ENCODE measurements around the gene E2F4. TPM values are rescaled to one million over a fixed set of nuclear protein-coding genes. Genes with fewer than 3 reads are reported as not detected.
A peak's percentile ranks its signal among the peaks of the same experiment; 100 is the strongest.

Gene E2F4
- total and polyA plus RNA-seq, 2 experiments from 2014 or later: 67.0 to 135 TPM

GRCh38 chr16:67174706-67175231 is 17.2 kb upstream of the E2F4 start:
- Mint-ChIP-seq H3K4me3 (peak overlapping the region; percentile 76; the same call in 2 of the 3 replicates), H3K9me3 (no peaks in the 10 kb centered on the region; the same call in 1 of the 3 replicates), H3K27me3 (ENCODE audit: insufficient read depth, low read depth, poor library complexity) (peaks cover 82% of the 10 kb centered on the region), H3K27ac (no peak overlapping the region), H3K4me1 (peaks cover 34% of the 10 kb centered on the region), H3K36me3 (ENCODE audit: low read depth) (peaks cover 3% of the 10 kb centered on the region; the same call in 2 of the 3 replicates)
- TF ChIP-seq EZH2 (IDR thresholded peaks at IDR 0.05; ENCODE audit: low read depth, unreplicated experiment) (peak; percentile 64), CTCF (conservative IDR thresholded peaks at IDR 0.05; ENCODE audit: low read depth in 2 of 2) (no peak), CREB1 (CRISPR knock-in tag; IDR thresholded peaks at IDR 0.05; ENCODE audit: low read depth) (no peak), ZNF462 (CRISPR knock-in tag; IDR thresholded peaks at IDR 0.05) (no peak), JUNB (IDR thresholded peaks at IDR 0.05; ENCODE audit: unreplicated experiment) (no peak), EZH2phosphoT487 (IDR thresholded peaks at IDR 0.05; ENCODE audit: unreplicated experiment) (no peak)
- TF ChIP-seq, protein P1, sequence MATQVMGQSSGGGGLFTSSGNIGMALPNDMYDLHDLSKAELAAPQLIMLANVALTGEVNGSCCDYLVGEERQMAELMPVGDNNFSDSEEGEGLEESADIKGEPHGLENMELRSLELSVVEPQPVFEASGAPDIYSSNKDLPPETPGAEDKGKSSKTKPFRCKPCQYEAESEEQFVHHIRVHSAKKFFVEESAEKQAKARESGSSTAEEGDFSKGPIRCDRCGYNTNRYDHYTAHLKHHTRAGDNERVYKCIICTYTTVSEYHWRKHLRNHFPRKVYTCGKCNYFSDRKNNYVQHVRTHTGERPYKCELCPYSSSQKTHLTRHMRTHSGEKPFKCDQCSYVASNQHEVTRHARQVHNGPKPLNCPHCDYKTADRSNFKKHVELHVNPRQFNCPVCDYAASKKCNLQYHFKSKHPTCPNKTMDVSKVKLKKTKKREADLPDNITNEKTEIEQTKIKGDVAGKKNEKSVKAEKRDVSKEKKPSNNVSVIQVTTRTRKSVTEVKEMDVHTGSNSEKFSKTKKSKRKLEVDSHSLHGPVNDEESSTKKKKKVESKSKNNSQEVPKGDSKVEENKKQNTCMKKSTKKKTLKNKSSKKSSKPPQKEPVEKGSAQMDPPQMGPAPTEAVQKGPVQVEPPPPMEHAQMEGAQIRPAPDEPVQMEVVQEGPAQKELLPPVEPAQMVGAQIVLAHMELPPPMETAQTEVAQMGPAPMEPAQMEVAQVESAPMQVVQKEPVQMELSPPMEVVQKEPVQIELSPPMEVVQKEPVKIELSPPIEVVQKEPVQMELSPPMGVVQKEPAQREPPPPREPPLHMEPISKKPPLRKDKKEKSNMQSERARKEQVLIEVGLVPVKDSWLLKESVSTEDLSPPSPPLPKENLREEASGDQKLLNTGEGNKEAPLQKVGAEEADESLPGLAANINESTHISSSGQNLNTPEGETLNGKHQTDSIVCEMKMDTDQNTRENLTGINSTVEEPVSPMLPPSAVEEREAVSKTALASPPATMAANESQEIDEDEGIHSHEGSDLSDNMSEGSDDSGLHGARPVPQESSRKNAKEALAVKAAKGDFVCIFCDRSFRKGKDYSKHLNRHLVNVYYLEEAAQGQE (IDR thresholded peaks at IDR 0.05; ENCODE audit: unreplicated experiment): no peak
- no peak overlapping the region for H3K27ac ChIP-seq (ENCODE audit: low read depth)
- no peaks in the 10 kb centered on the region for H3K79me2 ChIP-seq (replicated peaks; ENCODE audit: insufficient read depth)
- H3K36me3 ChIP-seq (ENCODE audit: insufficient read depth): no peaks in the 10 kb centered on the region
- H3K27me3 ChIP-seq (ENCODE audit: insufficient read depth): peaks cover 78% of the 10 kb centered on the region
- peaks cover 33% of the 10 kb centered on the region for H3K4me1 ChIP-seq (ENCODE audit: insufficient read depth)
- peak overlapping the region; percentile 88 for H3K4me2 ChIP-seq
- H4K20me1 ChIP-seq (replicated peaks; ENCODE audit: insufficient read depth): peaks cover 11% of the 10 kb centered on the region
- H3K4me3 ChIP-seq: peak overlapping the region; percentile 63
- H3F3A ChIP-seq (replicated peaks; ENCODE audit: low read depth): peaks cover 23% of the 10 kb centered on the region; the same call in 1 of the 2 replicates
- peak overlapping the region; percentile 81; the same call in 1 of the 2 replicates for H2AFZ ChIP-seq
- no peaks in the 10 kb centered on the region for H3K9me2 ChIP-seq (ENCODE audit: insufficient read depth)
- DNase-seq (ENCODE audit: low spot score): no peak
- ATAC-seq: no peak; the same call in 2 of the 3 replicates
